GM19467 (cell line): ENCODE results near the gene CFHR5.
"Not testable (repeated sequence)": the region's sequence is repeated elsewhere in the genome, so short reads cannot be mapped to it uniquely, and the experiment has no call there.

Experiments used
- ATAC-seq: cut with Tn5 transposase; IDR thresholded peaks from one replicate; pipeline ENCODE4 v1.9.1; 2021; ENCODE audit warnings: mild to moderate bottlenecking, moderate library complexity; ENCODE audit not compliant: unreplicated experiment

CFHR5 gene

DNA sequence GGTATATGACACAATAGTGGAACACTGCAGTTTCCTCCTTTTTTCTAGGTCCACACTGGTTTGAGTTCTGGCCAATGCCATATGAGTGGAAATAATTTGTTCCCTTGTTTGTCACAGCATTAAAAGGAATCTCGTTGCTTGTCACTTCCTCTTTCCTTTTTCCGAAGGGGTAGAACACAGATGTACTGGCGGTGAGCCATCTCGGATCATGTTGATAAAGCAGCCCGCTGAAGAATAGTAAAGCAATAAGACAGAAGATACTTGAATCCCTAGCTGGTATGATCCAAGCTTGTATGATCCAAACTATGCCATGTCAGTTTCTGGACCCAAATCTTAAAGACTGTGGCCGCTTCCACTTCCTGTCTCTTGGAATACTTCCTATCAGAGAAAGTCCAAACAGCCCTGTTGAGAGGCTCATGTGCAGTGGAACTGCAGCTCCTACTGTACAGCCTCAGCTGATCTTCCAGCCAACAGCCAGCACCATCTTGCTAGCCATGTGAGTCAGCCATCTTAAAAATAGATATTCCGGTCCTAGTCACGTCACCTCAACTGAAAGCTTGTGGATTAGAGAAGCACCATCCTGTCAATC is 40.3 kb downstream of the CFHR5 start:
- ATAC-seq: no peak

DNA sequence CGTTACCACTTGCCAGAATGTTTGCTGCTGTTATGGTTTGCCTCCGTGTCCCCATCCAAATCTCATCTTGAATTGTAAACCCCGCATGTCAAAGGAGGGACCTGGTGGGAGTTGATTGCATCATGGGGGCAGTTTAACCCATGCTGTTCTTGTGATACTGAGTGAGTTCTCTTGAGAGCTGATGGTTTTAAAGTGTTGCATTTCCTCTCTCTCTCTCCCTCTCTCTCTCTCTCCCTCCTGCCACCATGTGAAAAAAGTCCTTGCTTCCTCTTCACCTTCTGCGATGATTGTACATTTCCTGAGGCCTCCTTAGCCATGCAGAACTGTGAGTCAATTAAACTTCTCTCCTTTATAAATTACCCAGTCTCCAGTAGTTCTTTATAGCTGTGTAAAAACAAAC is 44.4 kb downstream of the CFHR5 start:
- no peak for ATAC-seq

DNA sequence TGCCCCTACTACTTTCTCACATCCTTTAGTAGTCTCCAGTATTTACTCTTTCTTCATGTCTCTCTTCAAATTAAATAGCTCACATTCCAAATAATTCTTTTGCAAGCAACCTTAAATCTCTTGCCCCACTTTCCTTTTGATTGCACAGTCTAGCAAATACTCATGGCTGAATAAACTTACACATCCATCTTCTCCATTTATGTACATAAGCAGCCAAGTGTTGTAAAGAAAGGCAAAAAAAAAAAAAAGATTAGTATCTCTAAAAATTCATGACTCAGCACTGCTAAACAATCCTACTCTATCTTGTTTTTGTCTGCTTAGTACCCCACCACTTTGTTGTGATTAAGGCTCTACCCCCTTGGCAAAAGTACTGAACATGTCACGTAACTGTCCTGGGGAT is 47.1 kb downstream of the CFHR5 start:
- no peak for ATAC-seq

DNA sequence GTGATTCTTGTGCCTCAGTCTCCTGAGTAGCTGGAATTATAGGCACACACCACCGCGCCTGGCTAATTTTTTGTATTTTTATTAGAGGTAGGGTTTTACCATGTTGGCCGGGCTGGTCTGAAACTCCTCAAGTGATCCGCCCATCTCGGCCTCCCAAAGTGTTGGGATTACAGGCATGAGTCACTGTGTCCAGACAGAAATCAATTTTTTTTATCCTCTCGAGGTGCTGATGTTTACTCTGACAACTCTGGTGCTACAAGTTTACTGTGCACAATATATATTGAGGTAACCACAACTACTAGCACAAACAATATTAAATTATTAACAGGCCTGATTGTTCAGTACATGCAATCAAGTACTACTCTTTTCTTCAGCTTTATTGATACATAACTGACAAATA is 50.0 kb downstream of the CFHR5 start:
- ATAC-seq: no peak

DNA sequence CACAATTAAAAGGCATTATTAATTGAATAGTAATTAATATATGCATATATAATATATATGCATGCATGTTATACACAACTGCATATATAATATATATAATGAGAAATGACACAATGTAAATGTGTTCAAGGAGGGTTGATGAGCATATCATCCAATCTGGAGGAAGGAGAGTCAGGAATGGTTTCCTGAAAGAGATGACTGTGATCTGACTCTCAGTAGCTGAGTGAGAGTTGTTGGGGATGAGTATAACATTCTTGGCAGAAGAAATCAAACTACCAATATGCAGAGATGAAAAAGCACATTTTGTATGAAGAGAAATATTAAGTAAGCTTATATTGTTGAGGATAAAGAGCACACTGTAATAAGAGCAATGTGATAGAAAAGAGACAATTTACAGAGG is 52.4 kb downstream of the CFHR5 start:
- no peak for ATAC-seq

DNA sequence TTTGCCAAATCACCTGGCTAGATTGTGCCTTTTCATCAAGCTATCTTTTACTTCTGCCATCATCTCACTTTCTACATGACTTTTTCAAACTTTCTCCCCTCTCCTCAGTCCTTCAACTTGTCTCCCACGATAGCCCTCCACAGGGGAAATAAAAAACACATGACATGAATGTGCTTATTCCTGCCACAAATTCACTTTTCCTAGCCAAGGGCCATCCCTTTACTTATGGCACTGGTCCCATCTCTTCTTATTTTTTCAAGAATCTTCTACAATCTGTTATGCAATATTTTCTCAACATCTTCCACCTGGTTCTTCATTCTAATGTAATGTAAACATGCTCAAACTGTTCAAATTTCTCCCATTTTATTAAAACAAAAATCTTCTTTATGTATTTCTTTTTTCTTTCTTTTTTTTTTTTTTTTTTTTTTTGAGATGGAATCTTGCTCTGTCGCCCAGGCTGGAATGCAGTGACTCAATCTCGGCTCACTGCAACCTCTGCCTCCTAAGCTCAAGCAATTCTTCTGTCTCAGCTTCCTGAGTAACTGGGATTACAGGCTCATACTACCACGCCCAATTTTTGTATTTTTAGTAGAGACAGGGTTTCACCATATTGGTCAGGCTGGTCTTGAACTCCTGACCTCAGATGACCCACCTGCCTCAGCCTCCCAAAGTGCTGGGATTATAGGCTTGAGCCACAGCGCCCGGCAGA is 57.4 kb downstream of the CFHR5 start:
- not testable (repeated sequence) for ATAC-seq

DNA sequence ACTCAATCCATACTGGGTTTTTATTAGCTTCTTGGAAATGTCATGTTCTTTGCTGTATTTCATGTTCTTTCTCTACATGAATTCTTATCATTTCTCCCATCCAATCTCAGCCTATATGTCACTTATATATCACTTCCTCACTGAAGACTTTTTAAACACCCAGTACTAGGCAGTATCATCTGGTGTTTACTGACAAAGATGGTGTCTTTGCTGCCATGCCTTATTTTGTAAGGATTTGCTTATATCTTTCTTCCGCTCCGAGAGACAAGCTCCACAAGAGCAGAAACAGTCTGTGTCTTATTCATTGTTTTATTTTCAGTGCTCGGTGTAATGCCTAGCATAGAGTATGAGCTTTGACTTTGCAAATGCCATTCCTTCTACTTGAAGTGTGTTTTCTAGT is 59.5 kb downstream of the CFHR5 start:
- ATAC-seq: no peak

DNA sequence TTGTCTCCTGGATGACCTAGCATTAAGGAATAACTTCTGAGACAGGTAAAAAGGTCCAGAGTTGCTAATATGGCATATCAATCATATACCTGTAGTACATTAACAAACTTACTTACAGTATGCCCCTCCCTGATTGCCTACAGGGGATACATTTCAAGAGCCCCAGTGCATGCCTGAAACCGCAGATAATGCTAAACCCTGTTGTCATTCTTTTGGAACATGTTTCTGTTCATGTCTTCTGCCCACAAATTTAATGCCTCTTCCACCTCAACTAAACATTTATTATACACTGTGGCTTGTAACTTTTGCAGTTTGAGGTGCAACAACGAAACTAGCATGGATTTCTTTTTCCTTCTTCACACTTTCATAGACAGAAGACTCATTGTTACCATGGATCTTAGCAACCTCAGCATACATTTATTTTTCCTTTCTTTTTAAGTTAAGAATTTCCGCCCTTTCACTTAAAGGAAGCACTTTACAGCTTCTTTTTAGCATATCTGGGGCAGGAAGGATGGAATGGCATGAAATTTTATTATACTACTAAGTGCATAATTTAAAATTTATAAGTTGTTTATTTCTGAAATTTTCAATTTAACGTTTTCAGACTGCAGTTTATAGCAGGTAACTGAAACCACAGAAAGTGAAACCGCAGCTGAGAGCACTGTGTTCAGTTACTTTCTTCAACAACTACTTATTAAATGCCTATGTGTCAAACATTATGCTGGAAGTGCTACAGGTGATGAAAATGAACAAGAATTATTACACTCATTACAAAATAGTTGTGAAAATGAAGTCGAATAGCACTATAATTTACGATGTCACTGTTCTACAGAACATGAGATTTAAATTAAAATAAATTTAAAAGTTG is 64.4 kb downstream of the CFHR5 start:
- ATAC-seq: peak; percentile 84

DNA sequence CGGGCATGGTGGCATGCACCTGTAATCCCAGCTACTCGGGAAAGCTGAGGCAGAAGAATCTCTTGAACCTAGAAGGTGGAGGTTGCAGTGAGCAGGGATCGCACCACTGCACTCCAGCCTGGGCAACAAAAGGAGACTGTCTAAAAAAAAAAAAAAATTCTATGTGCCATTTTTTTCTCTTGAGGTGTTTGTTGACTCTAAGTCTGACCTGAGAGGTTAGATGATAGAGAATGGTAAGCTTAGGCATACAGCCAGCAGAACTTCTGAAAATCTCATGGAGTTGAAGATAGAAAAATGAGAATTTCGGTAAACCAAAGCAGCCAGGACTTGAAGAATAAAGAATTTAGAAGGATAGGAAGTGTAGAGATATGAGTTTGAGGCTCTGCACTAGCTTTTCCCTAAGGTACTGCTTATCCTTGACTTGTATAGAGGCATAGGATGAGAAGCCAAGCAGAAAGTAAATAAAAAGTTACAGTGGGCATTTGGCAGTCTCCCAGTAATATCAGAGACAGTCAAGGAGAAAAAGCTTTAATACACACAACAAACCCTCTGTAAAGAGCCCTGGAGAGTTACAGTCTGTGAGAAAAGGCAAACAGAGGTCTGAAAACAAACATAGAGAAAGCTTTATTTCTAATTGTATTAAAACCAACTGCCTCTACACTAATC is 65.5 kb downstream of the CFHR5 start:
- ATAC-seq: no peak

DNA sequence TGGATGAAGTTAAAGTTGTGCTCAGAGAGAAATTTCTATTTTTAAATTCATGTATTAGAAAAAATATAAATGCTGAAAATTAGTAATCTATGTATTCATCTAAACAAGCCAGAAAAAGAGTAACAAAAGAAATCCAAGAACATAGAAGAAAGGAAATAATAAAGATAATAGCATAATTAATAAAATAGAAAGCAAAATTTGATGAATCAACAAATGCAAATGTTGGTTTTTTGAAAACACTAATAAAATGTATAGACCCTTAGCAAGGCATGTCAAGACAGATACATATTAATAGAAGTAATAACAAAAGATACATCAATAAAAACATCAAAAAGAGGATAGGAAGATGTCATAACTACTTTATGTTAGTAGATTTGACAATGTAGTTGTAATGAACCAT is 71.7 kb downstream of the CFHR5 start:
- no peak for ATAC-seq
